RWPE2 (cell line): Measurements from ENCODE around the gene SGPL1.

Experiments
- ATAC-seq: fragments of 200-7000 bp; cut with Tn5 transposase; 3 replicates; pipeline ENCODE4 v1.9.1; 2021; ENCODE audit warnings: low read depth
- DNase-seq: peaks from one replicate; pipeline ENCODE4 v3.0.0-alpha.2; 2020; ENCODE audit warnings: low spot score
- H3K27ac ChIP-seq: fragments of 450-650 bp; 2 replicates; pipeline ENCODE4 v1.5.1; 2017; ENCODE audit warnings: mild to moderate bottlenecking; ENCODE audit not compliant: poor library complexity, severe bottlenecking
- H3K27me3 ChIP-seq: fragments of 250-450 bp; sonication (Bioruptor Pico); 2 replicates; pipeline ENCODE4 v1.5.1; 2021; ENCODE audit warnings: mild to moderate bottlenecking, moderate library complexity; ENCODE audit not compliant: insufficient read depth, poor library complexity, severe bottlenecking
- H3K36me3 ChIP-seq: fragments of 250-450 bp; sonication (Bioruptor Pico); 2 replicates; pipeline ENCODE4 v1.5.1; 2020; ENCODE audit warnings: low read depth, mild to moderate bottlenecking, moderate library complexity
- H3K4me1 ChIP-seq: fragments of 250-450 bp; sonication (Bioruptor Pico); 2 replicates; pipeline ENCODE4 v1.5.1; 2021; ENCODE audit warnings: mild to moderate bottlenecking, moderate library complexity; ENCODE audit not compliant: insufficient read depth, poor library complexity, severe bottlenecking
- H3K4me3 ChIP-seq: fragments of 250-450 bp; sonication (Bioruptor Pico); 2 replicates; pipeline ENCODE4 v1.5.1; 2021; ENCODE audit warnings: mild to moderate bottlenecking, moderate library complexity; ENCODE audit not compliant: severe bottlenecking
- H3K9me3 ChIP-seq: fragments of 250-450 bp; sonication (Bioruptor Pico); 2 replicates; pipeline ENCODE4 v1.5.1; 2021; ENCODE audit warnings: mild to moderate bottlenecking, moderate library complexity; ENCODE audit not compliant: severe bottlenecking
- TF ChIP-seq, protein P1 (sequence below): fragments of 450-650 bp; IDR thresholded peaks from one replicate; pipeline ENCODE4 v1.5.1; 2017; ENCODE audit warnings: mild to moderate bottlenecking, moderate library complexity; ENCODE audit not compliant: poor library complexity, severe bottlenecking

The SGPL1 gene

GRCh38 chr10:70913191-70913892, 97.6 kb downstream of the SGPL1 start:
- no peaks in the 10 kb centered on the region for H3K4me1 ChIP-seq
- ATAC-seq: no peak
- DNase-seq: peak; percentile 35
- no peaks in the 10 kb centered on the region for H3K9me3 ChIP-seq
- H3K4me3 ChIP-seq: no peak overlapping the region
- no peak overlapping the region for H3K27ac ChIP-seq
- H3K27me3 ChIP-seq: no peaks in the 10 kb centered on the region
- TF ChIP-seq, protein P1, sequence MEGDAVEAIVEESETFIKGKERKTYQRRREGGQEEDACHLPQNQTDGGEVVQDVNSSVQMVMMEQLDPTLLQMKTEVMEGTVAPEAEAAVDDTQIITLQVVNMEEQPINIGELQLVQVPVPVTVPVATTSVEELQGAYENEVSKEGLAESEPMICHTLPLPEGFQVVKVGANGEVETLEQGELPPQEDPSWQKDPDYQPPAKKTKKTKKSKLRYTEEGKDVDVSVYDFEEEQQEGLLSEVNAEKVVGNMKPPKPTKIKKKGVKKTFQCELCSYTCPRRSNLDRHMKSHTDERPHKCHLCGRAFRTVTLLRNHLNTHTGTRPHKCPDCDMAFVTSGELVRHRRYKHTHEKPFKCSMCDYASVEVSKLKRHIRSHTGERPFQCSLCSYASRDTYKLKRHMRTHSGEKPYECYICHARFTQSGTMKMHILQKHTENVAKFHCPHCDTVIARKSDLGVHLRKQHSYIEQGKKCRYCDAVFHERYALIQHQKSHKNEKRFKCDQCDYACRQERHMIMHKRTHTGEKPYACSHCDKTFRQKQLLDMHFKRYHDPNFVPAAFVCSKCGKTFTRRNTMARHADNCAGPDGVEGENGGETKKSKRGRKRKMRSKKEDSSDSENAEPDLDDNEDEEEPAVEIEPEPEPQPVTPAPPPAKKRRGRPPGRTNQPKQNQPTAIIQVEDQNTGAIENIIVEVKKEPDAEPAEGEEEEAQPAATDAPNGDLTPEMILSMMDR: no peak
- no peaks in the 10 kb centered on the region for H3K36me3 ChIP-seq

- no peaks in the 10 kb centered on the region for H3K4me1 ChIP-seq
- TF ChIP-seq, protein P1: no peak
- H3K27ac ChIP-seq: no peak overlapping the region
- no peaks in the 10 kb centered on the region for H3K9me3 ChIP-seq
- H3K36me3 ChIP-seq: no peaks in the 10 kb centered on the region
- no peak overlapping the region for H3K4me3 ChIP-seq
- no peak for ATAC-seq
- DNase-seq: no peak
- H3K27me3 ChIP-seq: no peaks in the 10 kb centered on the region
Measured at GRCh38 chr10:70913893-70914240, 98.1 kb downstream of the SGPL1 start.

- Histone ChIP-seq H3K36me3 (no peaks in the 10 kb centered on the region), H3K4me3 (no peak overlapping the region), H3K9me3 (no peaks in the 10 kb centered on the region), H3K27me3 (no peaks in the 10 kb centered on the region), H3K27ac (no peak overlapping the region), H3K4me1 (no peaks in the 10 kb centered on the region)
- TF ChIP-seq, protein P1: no peak
- ATAC-seq (no peak), DNase-seq (no peak)
Measured at GRCh38 chr10:70914316-70914864, 98.6 kb downstream of the SGPL1 start.

DNA sequence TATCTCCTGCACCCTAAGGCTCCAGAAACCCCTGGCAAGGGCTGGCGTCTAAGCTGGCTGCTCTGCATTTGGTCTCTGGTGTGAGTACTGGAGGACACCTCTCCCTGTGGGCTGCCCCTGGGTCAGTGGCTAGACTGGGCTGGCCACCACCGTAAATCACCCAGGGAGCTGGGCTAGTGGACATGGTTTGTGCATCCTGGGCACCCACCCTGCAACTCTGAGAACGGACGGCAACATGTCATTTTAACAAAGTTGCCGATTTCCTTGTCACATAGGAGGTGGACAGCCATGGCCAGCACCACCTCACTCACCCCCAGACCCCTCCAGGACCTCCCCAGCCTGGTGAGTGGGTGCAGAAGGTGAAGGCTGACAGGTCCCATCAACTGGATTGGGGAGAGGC, 99.5 kb downstream of the SGPL1 start:
- ATAC-seq (no peak), DNase-seq (no peak)
- Histone ChIP-seq H3K4me1 (no peaks in the 10 kb centered on the region), H3K36me3 (no peaks in the 10 kb centered on the region), H3K27me3 (no peaks in the 10 kb centered on the region), H3K9me3 (no peaks in the 10 kb centered on the region), H3K27ac (no peak overlapping the region), H3K4me3 (no peak overlapping the region)
- TF ChIP-seq, protein P1: no peak

GRCh38 chr10:70915806-70916205, 100.1 kb downstream of the SGPL1 start:
- TF ChIP-seq, protein P1: no peak

More at GRCh38 chr10:70915806-70916205, 100.1 kb downstream of the SGPL1 start:
- H3K36me3 ChIP-seq: no peaks in the 10 kb centered on the region
- H3K27me3 ChIP-seq: no peaks in the 10 kb centered on the region
- H3K27ac ChIP-seq: no peak overlapping the region
- H3K4me3 ChIP-seq: no peak overlapping the region
- DNase-seq (no peak), ATAC-seq (no peak)
- no peaks in the 10 kb centered on the region for H3K9me3 ChIP-seq
- no peaks in the 10 kb centered on the region for H3K4me1 ChIP-seq
